GM04503 (cell line): ENCODE data around the gene TTLL7.

Experiments used
- DNase-seq: peaks from one replicate; pipeline ENCODE4 v3.0.0-alpha.2; 2012; ENCODE audit warnings: low read depth

Gene TTLL7

GRCh38 chr1:83864991-83865390, 133.9 kb downstream of the TTLL7 start:
- DNase-seq: no peak

DNA sequence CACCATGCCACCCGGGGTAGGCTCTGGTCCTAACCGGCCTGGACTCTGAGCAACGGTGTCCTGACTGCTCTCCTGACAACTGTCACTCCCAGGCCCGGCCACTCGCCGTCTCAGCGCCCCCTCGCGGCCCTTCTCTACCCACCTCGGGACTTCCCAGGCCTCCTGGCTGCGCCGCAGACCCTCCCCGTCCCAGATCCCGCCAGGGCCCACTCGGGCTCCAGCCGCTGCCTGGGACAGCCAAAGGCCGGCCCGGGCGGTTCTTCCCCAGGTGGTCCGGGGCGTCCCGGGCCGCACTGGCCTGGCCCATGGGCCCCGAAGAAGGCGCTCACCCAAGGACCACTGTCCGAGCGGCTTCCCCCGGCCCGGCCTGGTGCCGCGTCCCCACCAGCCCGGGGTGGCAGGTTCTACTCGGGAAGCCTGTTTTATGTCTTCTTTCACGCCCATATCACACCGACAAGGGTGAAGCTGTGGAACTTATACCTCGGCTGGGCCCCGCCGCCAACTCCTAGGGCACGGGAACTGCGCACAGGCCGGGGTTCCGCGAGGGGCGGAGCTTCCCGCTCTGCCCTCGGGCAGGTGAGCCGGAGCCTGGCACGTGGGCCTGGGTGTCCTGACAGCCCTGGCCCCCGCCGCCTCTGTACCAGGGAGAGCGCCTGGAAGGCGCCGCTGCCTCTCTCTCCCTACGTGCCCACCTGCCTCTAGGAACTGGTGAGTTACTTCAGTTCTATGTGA, 138.3 kb downstream of the TTLL7 start:
- DNase-seq: no peak

DNA sequence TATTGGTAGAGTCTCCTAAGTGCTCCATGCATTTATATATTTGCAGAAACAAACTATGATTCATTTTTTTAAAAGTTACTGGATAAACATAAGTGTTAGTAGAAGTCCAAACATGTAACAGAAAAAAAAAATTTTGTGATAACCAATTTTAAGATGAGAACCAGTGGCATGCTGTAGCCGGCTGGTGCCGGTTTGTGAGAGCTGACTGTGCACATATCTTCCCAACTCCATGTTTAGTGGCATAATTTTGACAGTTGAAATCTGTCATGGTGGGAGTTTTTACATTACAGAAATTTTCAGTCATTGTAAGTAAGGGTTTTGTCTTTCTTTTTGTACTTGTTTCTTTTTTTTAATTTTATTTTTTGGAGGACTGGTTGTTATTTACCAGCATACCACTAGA, 141.2 kb downstream of the TTLL7 start:
- no peak for DNase-seq

GRCh38 chr1:83857103-83857502, 141.8 kb downstream of the TTLL7 start:
- DNase-seq: no peak

- DNase-seq: no peak
These were observed 142.6 kb downstream of the TTLL7 start for GRCh38 chr1:83856381-83856780.

- no peak for DNase-seq
These were observed 144.5 kb downstream of the TTLL7 start for GRCh38 chr1:83854456-83854855.

- DNase-seq: no peak
These were observed 148.1 kb downstream of the TTLL7 start for GRCh38 chr1:83850834-83851233.

GRCh38 chr1:83849191-83850061, 149.5 kb downstream of the TTLL7 start:
- no peak for DNase-seq

GRCh38 chr1:83846138-83846537, 152.8 kb downstream of the TTLL7 start:
- no peak for DNase-seq

DNA sequence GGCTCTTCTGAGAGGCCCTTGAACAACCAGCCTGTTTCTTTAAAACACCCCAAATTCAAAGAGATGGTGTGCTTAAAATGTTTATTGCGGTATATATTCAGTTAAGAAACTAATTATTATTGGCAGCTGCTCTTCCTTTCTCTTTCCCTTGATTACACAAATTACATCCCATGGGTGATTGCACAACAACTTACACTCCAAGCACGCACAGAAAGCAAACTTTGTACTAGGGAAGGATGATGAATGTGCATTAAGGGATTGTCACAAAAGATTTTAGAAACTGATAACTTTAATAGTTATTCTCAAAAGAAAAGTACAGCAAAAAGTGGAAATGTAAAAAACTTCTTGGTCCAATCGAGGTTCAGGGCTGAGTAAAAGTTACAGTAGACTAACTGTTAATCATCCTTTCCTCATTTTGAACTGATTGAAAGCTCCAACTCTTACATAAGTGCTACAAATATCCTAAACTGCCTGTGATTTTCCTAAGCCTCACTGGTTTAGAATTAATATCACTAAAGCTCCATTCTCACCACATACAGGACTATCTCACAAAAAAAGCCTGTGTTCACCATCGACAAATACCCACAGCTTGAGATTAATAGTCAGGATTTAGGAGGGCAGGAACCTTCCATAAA, 153.4 kb downstream of the TTLL7 start:
- no peak for DNase-seq

DNA sequence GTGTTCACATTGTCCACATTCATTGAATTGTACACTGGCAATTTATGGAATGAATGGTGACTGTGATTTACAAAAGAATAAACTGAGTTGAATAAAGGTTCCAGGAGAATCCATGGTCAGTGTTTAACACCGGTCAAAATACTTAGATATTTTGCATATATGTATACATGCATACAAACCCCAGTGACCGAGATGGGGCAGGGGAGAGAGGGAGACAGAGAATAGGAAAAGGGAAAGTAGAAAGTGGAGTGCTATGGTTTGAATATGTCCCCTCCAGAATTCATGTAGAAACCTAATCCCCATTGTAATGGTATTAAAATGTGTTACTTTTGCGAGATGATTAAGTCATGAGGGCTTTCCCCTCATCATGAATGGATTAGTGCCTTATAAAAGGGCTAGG, 154.4 kb downstream of the TTLL7 start:
- DNase-seq: no peak

DNA sequence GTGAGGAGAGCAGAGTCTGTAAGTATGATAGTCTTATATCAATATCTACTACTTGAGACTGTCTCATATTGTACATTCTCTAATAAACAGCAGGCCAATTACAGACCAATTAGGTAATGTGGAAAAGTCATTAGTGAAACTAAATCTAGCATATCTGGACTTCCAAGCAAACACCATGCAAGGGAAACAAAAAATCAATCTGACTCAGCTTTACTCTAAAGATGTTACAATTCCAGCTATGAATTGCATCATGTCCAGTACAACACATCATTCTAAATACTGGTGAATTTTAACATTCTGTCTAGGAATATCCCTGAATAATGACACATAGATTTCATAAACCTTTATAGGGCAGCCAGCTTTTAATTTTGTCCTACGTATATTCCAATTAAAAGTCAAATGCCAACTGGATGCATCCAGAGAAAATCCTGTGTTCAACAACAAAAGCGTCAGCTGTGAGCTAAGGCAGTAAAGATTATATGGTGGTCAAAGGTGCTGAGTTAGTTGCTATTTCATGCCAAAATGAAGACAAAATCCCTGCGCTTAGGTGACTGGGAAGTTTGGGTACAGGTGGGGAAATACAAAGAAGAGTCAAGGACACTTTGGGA, 159.3 kb downstream of the TTLL7 start:
- no peak for DNase-seq

DNA sequence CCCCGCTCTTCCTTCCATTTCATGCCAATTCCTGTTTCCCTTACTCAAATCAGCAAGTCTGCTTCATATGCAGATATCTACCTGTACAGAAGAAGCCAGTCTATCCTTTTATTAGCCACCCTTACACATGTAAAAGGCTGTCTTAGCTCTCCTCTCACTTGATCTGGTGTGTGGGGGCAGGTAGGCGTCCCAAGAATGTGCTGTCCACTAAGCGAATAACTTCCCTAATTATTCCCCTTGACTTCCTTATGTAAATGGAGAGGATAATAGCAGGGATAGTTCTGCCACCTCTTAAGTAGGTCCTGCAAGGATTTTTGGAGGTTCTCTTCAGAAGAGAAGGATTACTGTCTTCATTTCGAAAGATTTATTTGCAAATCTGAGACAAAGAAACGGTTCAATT, 160.4 kb downstream of the TTLL7 start:
- no peak for DNase-seq

GRCh38 chr1:83836543-83836942, 162.4 kb downstream of the TTLL7 start:
- no peak for DNase-seq

DNA sequence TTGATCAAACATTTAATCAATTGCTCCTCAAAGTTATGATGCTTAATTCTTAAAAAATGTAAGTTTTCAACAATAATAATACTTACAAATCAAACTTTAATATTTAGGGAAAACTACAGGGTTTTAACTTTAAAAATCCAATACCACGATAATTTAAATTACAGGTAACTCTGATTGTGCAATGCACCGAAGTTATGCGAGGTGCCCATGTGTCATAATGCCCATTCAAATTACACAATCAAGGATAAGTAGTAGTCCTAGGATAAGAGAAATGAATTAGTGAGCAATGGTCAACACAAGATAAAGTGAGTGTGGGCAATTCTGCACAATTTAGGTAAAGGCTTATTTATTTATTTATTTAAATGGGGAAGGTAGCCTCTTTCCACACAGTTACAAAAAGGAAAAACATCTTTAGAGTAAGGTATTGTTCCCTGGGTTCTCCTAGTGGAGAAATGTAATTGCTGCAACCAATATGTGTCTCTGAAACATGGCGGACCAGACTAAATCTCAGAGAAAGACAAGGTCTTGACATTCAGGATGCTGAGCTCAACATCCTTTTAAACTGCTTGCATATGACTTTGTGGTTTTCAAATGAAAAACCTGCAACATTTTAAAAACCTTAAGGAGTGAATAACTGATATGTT, 164.2 kb downstream of the TTLL7 start:
- DNase-seq: no peak

DNA sequence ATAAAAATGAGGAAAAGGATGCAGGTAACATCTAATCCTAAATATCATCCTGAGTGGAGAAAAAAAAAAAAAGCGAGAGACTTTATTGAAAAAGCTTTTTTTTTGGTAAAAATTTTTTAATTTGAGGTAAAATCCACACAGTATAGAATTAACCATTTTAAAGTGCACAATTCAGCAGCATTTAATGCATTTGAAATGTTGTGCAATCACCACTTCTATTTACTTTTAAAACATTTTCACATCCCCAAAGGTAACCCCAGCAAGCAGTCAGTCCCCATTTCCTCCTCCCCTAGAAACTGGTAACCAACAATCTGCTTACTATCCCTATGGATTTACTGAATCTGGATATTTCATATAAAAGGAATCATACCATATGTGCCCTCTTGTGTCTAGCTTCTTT, 166.7 kb downstream of the TTLL7 start:
- no peak for DNase-seq

DNA sequence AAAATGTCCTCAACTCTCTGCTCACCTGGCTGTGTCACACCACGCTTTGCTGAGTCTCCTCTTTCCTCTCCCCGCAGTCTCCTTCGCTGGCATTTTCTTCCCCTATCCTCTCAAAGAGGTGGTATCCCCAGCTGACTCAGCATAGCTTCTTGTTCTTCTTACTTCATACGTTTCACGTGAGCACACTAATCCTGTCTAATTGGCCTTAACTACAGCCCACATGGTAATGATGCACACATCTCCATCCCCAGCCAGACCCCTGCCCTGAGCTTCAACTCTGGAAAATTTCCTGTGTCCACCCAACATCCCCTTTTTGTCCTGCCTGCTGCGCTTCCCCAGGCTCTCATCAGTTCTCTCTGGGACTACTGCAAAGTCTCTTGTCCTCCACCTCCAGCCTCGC, 169.8 kb downstream of the TTLL7 start:
- no peak for DNase-seq

DNA sequence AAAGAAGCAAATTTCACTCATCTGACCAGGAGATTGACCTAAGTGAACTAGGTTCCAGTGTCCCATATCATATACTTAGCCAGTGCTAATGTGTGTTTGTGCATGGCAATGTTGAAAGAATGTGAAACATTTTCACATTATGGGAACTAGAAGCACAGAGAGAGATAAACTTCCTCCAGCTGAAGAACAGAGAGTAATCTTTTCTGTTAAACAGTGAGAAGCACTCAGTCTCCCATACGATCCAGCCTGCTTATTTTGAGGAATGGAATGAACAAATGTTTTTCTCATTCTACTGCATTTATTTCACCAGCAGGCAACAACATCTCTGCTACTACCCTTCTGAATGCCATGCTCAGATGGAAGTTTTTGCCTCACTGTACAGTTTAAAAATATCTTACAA, 170.5 kb downstream of the TTLL7 start:
- DNase-seq: no peak

- no peak for DNase-seq
These were observed 171.2 kb downstream of the TTLL7 start for GRCh38 chr1:83827741-83828140.

DNA sequence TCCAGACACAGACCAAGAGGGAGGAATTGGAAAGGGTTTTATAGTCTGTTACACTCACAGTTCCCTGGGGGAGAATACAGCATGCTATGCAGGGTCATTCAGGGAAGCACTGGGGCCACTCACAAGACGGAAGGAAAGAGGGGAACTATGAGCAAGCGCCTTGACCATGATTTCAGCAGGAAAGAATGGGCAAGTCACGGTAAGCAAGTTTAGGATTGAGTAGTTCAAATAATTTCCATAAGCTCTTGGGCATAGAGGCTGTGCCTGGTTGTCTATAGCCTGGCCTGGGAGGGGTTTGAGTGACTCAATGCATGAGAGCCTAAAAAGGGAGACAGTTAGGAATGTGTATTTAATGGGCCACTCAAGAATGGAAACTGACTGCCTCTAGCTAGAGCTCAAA, 176.7 kb downstream of the TTLL7 start:
- DNase-seq: peak; percentile 77

GRCh38 chr1:83819436-83819835, 179.5 kb downstream of the TTLL7 start:
- no peak for DNase-seq

- peak; percentile 79 for DNase-seq
These were observed 180.0 kb downstream of the TTLL7 start for GRCh38 chr1:83818916-83819315.
